BLaER1 (cell line): ENCODE results near the gene HES4.
A peak's percentile ranks its signal among the peaks of the same experiment; 100 is the strongest.

Experiments used
- H3K27ac ChIP-seq: shearing (Covaris generic); formaldehyde crosslinking; 2 replicates; pipeline ENCODE4 v1.8.1; 2022
- H3K27me3 ChIP-seq: shearing (Covaris generic); formaldehyde crosslinking; 2 replicates; pipeline ENCODE4 v1.8.1; 2022
- H3K36me3 ChIP-seq: shearing (Covaris generic); formaldehyde crosslinking; 2 replicates; pipeline ENCODE4 v1.8.1; 2022
- H3K4me1 ChIP-seq: shearing (Covaris generic); formaldehyde crosslinking; 2 replicates; pipeline ENCODE4 v1.8.1; 2022
- H3K4me2 ChIP-seq: shearing (Covaris generic); formaldehyde crosslinking; 2 replicates; pipeline ENCODE4 v1.8.1; 2022
- H3K4me3 ChIP-seq: shearing (Covaris generic); formaldehyde crosslinking; 2 replicates; pipeline ENCODE4 v1.8.1; 2022
- H3K9ac ChIP-seq: shearing (Covaris generic); formaldehyde crosslinking; 2 replicates; pipeline ENCODE4 v1.8.1; 2022
- H3K9me3 ChIP-seq: shearing (Covaris generic); formaldehyde crosslinking; 2 replicates; pipeline ENCODE4 v1.8.1; 2022
- H4K20me1 ChIP-seq: shearing (Covaris generic); formaldehyde crosslinking; 2 replicates; pipeline ENCODE4 v1.8.1; 2022
- Cebpa-rat ChIP-seq: shearing (Covaris generic); IDR thresholded peaks from 2 replicates; pipeline ENCODE4 v1.8.1; 2022

Gene HES4

GRCh38 chr1:974293-974640 lies 25.6 kb downstream of the HES4 start:
- Histone ChIP-seq H3K9ac (no peak overlapping the region), H3K4me3 (no peak overlapping the region), H3K27ac (no peak overlapping the region), H3K4me2 (no peak overlapping the region), H3K4me1 (peaks cover 14% of the 10 kb centered on the region), H3K9me3 (no peaks in the 10 kb centered on the region), H3K27me3 (peaks cover 55% of the 10 kb centered on the region), H3K36me3 (no peaks in the 10 kb centered on the region), H4K20me1 (no peaks in the 10 kb centered on the region)
- no peak for TF ChIP-seq Cebpa-rat

- no peak overlapping the region for H3K4me3 ChIP-seq
- no peaks in the 10 kb centered on the region for H3K9me3 ChIP-seq
- no peaks in the 10 kb centered on the region for H4K20me1 ChIP-seq
- no peak overlapping the region for H3K9ac ChIP-seq
- no peak for TF ChIP-seq Cebpa-rat
- H3K4me2 ChIP-seq, result no peak overlapping the region
- H3K27ac ChIP-seq, result no peak overlapping the region
- no peaks in the 10 kb centered on the region for H3K36me3 ChIP-seq
- peaks cover 55% of the 10 kb centered on the region for H3K27me3 ChIP-seq
- H3K4me1 ChIP-seq, result peaks cover 14% of the 10 kb centered on the region
Measured at GRCh38 chr1:973459-974292, 26.2 kb downstream of the HES4 start.

GRCh38 chr1:972726-973458 lies 27.0 kb downstream of the HES4 start:
- no peak for TF ChIP-seq Cebpa-rat
- Histone ChIP-seq H3K36me3 (no peaks in the 10 kb centered on the region), H4K20me1 (no peaks in the 10 kb centered on the region)

DNA sequence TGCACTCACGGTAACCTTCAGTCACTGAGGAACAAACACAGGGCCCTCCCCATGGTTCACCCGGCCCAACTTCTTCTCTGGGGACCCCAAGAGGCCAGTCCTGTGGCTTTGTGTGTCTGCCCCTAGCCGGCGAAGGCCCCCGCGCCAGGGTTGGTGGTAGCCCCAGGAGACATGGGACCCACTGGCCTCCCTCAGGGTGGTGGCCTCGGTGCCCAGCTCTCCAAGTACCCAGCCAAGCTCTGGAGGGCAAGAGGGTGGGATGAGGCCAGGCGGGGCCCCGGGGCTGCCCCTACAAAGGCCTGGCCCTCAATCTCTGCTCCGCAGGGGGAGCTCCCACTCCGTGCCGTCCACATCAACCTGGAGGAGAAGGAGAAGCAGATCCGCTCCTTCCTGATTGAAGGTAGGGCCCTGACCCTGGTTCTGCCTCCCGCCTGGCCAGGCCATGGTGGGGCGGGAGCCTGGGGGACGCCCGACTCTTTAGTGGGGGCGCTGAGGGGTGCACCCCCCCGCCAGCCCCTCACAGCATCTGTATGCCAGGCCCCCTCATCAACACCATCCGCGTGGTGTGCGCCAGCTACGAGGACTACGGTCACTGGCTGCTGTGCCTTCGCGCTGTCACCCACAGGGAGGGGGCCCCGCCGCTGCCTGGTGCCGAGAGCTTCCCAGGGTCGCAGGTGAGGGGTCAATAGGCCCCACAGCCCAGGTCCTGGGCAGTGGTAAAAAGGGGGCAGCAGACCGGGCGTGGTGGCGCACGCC lies 28.0 kb downstream of the HES4 start:
- no peak for TF ChIP-seq Cebpa-rat
- Histone ChIP-seq H3K36me3 (no peaks in the 10 kb centered on the region), H3K9ac (no peak overlapping the region), H3K4me3 (no peak overlapping the region), H3K4me1 (peaks cover 25% of the 10 kb centered on the region), H3K27me3 (peaks cover 58% of the 10 kb centered on the region), H3K9me3 (no peaks in the 10 kb centered on the region), H3K4me2 (no peak overlapping the region), H3K27ac (no peak overlapping the region), H4K20me1 (no peaks in the 10 kb centered on the region)

More at GRCh38 chr1:972726-973458, 27.0 kb downstream of the HES4 start:
- Histone ChIP-seq H3K27me3 (peaks cover 58% of the 10 kb centered on the region), H3K9me3 (no peaks in the 10 kb centered on the region), H3K4me3 (no peak overlapping the region), H3K9ac (no peak overlapping the region), H3K27ac (no peak overlapping the region), H3K4me1 (peaks cover 16% of the 10 kb centered on the region), H3K4me2 (no peak overlapping the region)

GRCh38 chr1:970973-971730 lies 28.7 kb downstream of the HES4 start:
- no peak overlapping the region for H3K4me2 ChIP-seq
- no peaks in the 10 kb centered on the region for H3K9me3 ChIP-seq
- peaks cover 2% of the 10 kb centered on the region; the same call in 1 of the 2 replicates for H4K20me1 ChIP-seq
- H3K4me1 ChIP-seq, result peaks cover 29% of the 10 kb centered on the region
- H3K9ac ChIP-seq, result no peak overlapping the region
- TF ChIP-seq Cebpa-rat, result no peak
- peaks cover 63% of the 10 kb centered on the region for H3K27me3 ChIP-seq
- H3K36me3 ChIP-seq, result no peaks in the 10 kb centered on the region
- H3K4me3 ChIP-seq, result no peak overlapping the region
- no peak overlapping the region for H3K27ac ChIP-seq

DNA sequence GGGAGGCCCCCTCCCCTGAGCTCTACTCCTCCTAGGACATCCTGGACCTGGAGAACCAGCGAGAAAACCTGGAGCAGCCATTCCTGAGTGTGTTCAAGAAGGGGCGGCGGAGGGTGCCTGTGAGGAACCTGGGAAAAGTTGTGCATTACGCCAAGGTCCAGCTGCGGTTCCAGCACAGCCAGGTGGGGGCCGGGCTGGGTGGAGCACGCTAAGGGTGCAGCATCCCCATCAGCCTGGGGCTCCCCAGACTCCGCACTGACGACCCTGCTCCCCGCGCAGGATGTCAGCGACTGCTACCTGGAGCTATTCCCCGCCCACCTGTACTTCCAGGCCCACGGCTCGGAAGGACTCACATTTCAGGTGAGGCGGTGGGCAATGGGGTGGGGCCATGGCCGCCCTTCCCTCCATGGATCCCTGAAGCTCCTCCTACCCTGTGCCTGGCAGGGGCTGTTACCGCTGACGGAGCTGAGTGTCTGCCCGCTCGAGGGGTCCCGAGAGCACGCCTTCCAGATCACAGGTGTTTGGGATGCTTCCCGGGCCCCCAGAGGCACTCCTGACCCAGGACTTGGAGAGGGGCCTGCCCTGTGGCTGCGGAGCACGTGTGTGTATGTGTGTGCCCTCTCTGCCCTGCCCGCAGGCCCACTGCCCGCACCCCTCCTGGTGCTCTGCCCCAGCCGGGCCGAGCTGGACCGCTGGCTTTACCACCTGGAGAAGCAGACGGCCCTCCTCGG lies 29.5 kb downstream of the HES4 start:
- TF ChIP-seq Cebpa-rat, result no peak
- Histone ChIP-seq H3K27ac (no peak overlapping the region), H3K4me3 (no peak overlapping the region), H3K4me1 (peaks cover 26% of the 10 kb centered on the region), H3K27me3 (peaks cover 62% of the 10 kb centered on the region), H3K36me3 (peaks cover 3% of the 10 kb centered on the region), H3K9ac (no peak overlapping the region), H3K9me3 (no peaks in the 10 kb centered on the region), H4K20me1 (peaks cover 8% of the 10 kb centered on the region; the same call in 1 of the 2 replicates), H3K4me2 (no peak overlapping the region)

DNA sequence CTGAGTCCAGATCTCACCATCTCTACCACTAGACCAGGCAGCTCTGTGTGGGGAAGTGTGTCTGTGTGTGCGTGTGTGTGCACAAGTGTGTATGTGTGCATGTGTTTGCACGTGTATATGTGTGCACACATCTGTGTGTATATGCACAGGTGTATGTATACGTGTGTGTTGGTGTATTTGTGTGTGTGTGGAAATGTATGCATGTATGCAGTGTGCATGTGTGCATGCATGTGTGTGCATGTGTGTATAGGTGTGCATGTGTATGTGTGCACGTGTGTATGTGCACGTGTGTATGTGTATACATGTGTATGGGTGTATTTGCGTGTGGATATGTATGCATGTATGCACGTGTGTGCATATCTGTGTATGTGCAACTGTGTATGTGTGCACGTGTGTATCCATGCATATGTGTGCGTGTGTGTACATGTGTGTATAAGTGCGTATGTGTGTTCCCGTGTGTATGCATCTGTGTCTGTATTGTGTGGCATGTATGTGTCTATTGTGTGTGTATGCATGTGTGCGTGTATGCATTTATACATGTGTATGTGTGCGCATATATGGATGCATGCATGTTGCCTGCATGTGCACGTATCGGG lies 30.5 kb downstream of the HES4 start:
- H3K9ac ChIP-seq, result no peak overlapping the region
- peaks cover 53% of the 10 kb centered on the region for H3K27me3 ChIP-seq
- peaks cover 9% of the 10 kb centered on the region for H3K36me3 ChIP-seq
- H3K4me1 ChIP-seq, result peaks cover 23% of the 10 kb centered on the region
- no peaks in the 10 kb centered on the region for H3K9me3 ChIP-seq
- H3K27ac ChIP-seq, result no peak overlapping the region
- no peak overlapping the region for H3K4me2 ChIP-seq
- peaks cover 8% of the 10 kb centered on the region; the same call in 1 of the 2 replicates for H4K20me1 ChIP-seq
- TF ChIP-seq Cebpa-rat, result no peak
- H3K4me3 ChIP-seq, result no peak overlapping the region

DNA sequence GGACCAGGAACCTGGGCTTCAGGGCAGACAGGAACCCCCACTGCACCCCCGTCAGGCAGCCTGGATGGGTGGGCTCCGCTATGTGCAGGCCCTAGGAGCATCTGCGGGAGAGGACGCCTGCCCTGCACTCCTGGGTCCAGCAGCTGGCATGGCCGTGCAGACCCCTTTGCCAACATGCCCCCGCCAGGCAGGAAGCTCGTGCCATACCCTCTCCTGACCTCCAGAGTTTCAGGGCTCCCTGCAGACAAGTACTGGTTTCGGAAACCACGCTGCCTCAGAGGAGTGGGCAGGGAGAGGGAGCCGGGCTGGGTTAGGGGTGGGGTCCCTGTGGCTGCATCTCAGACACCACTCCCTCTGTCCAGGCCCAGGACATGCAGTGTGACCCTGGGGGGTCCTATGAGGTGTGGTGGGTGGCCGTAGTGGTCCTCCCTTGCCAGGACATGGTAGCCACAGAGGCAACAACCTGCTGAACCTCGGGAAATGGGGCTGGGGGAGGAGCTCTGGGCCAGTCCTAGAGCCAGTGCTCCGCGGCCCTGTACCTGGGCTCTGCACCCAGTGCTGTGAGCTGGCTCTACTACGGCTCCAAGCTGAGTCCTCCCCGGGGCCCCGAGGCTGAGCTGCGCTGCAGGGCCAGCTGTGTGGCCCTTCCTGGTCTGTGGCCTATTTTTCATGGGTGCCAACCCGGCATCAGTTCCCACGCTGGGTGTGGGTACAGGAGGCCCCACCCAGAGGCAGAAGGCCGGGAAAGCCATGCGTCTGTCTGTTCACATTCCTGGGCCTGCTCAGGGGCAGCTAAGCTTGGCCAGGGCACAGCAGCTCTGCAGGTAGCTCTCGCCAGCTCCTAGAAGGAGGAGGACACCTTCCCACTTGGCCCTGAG lies 32.2 kb downstream of the HES4 start:
- TF ChIP-seq Cebpa-rat, result no peak
- peaks cover 37% of the 10 kb centered on the region for H3K27me3 ChIP-seq
- peak overlapping the region; percentile 97 for H3K4me2 ChIP-seq
- H3K4me1 ChIP-seq, result peaks cover 23% of the 10 kb centered on the region
- H3K36me3 ChIP-seq, result peaks cover 25% of the 10 kb centered on the region
- H3K9me3 ChIP-seq, result no peaks in the 10 kb centered on the region
- no peak overlapping the region for H3K4me3 ChIP-seq
- peaks cover 8% of the 10 kb centered on the region; the same call in 1 of the 2 replicates for H4K20me1 ChIP-seq
- H3K27ac ChIP-seq, result no peak overlapping the region
- H3K9ac ChIP-seq, result no peak overlapping the region
